T1000 (cell line): Measurements from ENCODE around the gene FHIT.

Experiments used
- DNase-seq: peaks from one replicate; lab custom pipeline; 2025; ENCODE audit warnings: mixed read lengths; lab: John Stamatoyannopoulos, UW

The FHIT gene

GRCh38 chr3:61169621-61170251, 81.5 kb downstream of the FHIT start:
- no peak for DNase-seq

GRCh38 chr3:61168286-61168685, 83.0 kb downstream of the FHIT start:
- DNase-seq: no peak

GRCh38 chr3:61162965-61163364, 88.3 kb downstream of the FHIT start:
- DNase-seq: no peak

GRCh38 chr3:61158667-61159066, 92.6 kb downstream of the FHIT start:
- no peak for DNase-seq

- DNase-seq: no peak
Observed at GRCh38 chr3:61158216-61158615, 93.0 kb downstream of the FHIT start.

- no peak for DNase-seq
Observed at GRCh38 chr3:61157414-61157813, 93.8 kb downstream of the FHIT start.

GRCh38 chr3:61155701-61156292, 95.5 kb downstream of the FHIT start:
- DNase-seq: no peak

- DNase-seq: no peak
Observed at GRCh38 chr3:61154457-61155198, 96.6 kb downstream of the FHIT start.

GRCh38 chr3:61152071-61152470, 99.2 kb downstream of the FHIT start:
- no peak for DNase-seq

GRCh38 chr3:61149236-61149635, 102.0 kb downstream of the FHIT start:
- no peak for DNase-seq

- DNase-seq: no peak
Observed at GRCh38 chr3:61146010-61146890, 105.0 kb downstream of the FHIT start.

GRCh38 chr3:61141697-61142096, 109.6 kb downstream of the FHIT start:
- no peak for DNase-seq

- no peak for DNase-seq
Observed at GRCh38 chr3:61141227-61141626, 110.0 kb downstream of the FHIT start.

- DNase-seq: no peak
Observed at GRCh38 chr3:61139686-61140085, 111.6 kb downstream of the FHIT start.

GRCh38 chr3:61138401-61138800, 112.9 kb downstream of the FHIT start:
- no peak for DNase-seq

GRCh38 chr3:61136191-61136590, 115.1 kb downstream of the FHIT start:
- DNase-seq: no peak

GRCh38 chr3:61134532-61134931, 116.7 kb downstream of the FHIT start:
- DNase-seq: no peak

- no peak for DNase-seq
Observed at GRCh38 chr3:61132062-61132461, 119.2 kb downstream of the FHIT start.

- no peak for DNase-seq
Observed at GRCh38 chr3:61118830-61119229, 132.4 kb downstream of the FHIT start.

- no peak for DNase-seq
Observed at GRCh38 chr3:61117045-61117898, 134.0 kb downstream of the FHIT start.

GRCh38 chr3:61114316-61114953, 136.8 kb downstream of the FHIT start:
- DNase-seq: no peak
